SU-DHL-6 (cell line): ENCODE measurements around the gene IGSF6.

ENCODE experiments used
- H2AFZ ChIP-seq: fragments of 200-600 bp; sonication (generic); 2 replicates; pipeline ENCODE4 v1.6.1; 2014; ENCODE audit warnings: low read depth, mild to moderate bottlenecking, moderate library complexity, mixed read lengths, antibody characterized with exemption, low read length; ENCODE audit not compliant: severe bottlenecking
- H3F3A ChIP-seq: fragments of 200-600 bp; shearing (Covaris generic); 2 replicates; pipeline ENCODE4 v1.6.0; 2016; ENCODE audit warnings: antibody characterized with exemption, mild to moderate bottlenecking; ENCODE audit not compliant: insufficient read depth
- H3K27ac ChIP-seq: fragments of 200-600 bp; sonication (generic); 2 replicates; pipeline ENCODE4 v1.5.1; 2016; ENCODE audit warnings: low read depth, mild to moderate bottlenecking, low read length, moderate library complexity, mixed read lengths
- H3K27me3 ChIP-seq: fragments of 200-600 bp; sonication (generic), shearing (Covaris generic); 2 replicates; pipeline ENCODE4 v1.6.0; 2014; ENCODE audit warnings: mild to moderate bottlenecking, low read length
- H3K36me3 ChIP-seq: fragments of 200-600 bp; sonication (generic); 2 replicates; pipeline ENCODE4 v1.6.1; 2014; ENCODE audit warnings: mild to moderate bottlenecking, low read length, mixed read lengths
- H3K4me2 ChIP-seq: fragments of 300-600, 200-600 bp; shearing (Covaris generic), sonication (generic); 2 replicates; pipeline ENCODE4 v1.6.0; 2014; ENCODE audit warnings: low read length, low read depth, mild to moderate bottlenecking; ENCODE audit not compliant: poor library complexity, severe bottlenecking
- H3K4me3 ChIP-seq: fragments of 200-600 bp; sonication (generic); 2 replicates; pipeline ENCODE4 v1.5.1; 2014; ENCODE audit warnings: antibody characterized with exemption, low read length, mild to moderate bottlenecking, mixed read lengths; ENCODE audit not compliant: insufficient read depth, poor library complexity, severe bottlenecking
- H3K79me2 ChIP-seq: fragments of 200-600 bp; sonication (generic); 2 replicates; pipeline ENCODE4 v1.6.1; 2014; ENCODE audit warnings: mild to moderate bottlenecking, low read length, moderate library complexity; ENCODE audit not compliant: insufficient read depth
- H3K9ac ChIP-seq: fragments of 200-600 bp; sonication (generic); 2 replicates; pipeline ENCODE4 v1.7.0; 2014; ENCODE audit warnings: mild to moderate bottlenecking, low read length
- H3K9me2 ChIP-seq: fragments of 200-600 bp; sonication (generic); replicated peaks from 2 replicates; pipeline ENCODE4 v1.6.1; 2014; ENCODE audit warnings: low read length; ENCODE audit not compliant: insufficient read depth
- H3K9me3 ChIP-seq: fragments of 200-600 bp; sonication (generic); 2 replicates; pipeline ENCODE4 v1.6.1; 2014; ENCODE audit warnings: low read length, mixed read lengths; ENCODE audit not compliant: insufficient read depth
- H4K20me1 ChIP-seq: fragments of 200-600 bp; sonication (generic); 2 replicates; pipeline ENCODE4 v1.6.1; 2014; ENCODE audit warnings: low read depth, mild to moderate bottlenecking, antibody characterized with exemption, low read length, moderate library complexity, mixed read lengths
- CTCF ChIP-seq: fragments of 200-600 bp; sonication (generic); IDR thresholded peaks from one replicate; pipeline ENCODE4 v1.5.1; 2017; ENCODE audit warnings: antibody characterized with exemption, mild to moderate bottlenecking, low read length, moderate library complexity; ENCODE audit not compliant: insufficient read depth, poor library complexity, severe bottlenecking
- EZH2phosphoT487 ChIP-seq: fragments of 200-600 bp; sonication (generic), shearing (Covaris generic); conservative IDR thresholded peaks from 2 replicates; pipeline ENCODE4 v1.6.1; 2018; ENCODE audit warnings: mild to moderate bottlenecking, antibody characterized with exemption, low read length, moderate library complexity, mixed read lengths

IGSF6 gene

GRCh38 chr16:21652453-21652852 lies at the start of gene IGSF6:
TSS of gene IGSF6 (minus strand) at chr16:21652608. CDS start at chr16:21652598, 10 bp downstream.
- H2AFZ ChIP-seq = no peak within 1 kb of the TSS
- no peaks in the 10 kb centered on the region for H3K36me3 ChIP-seq
- no peak for TF ChIP-seq EZH2phosphoT487
- no peak for TF ChIP-seq CTCF
- no peaks in the 10 kb centered on the region for H3K27me3 ChIP-seq
- H3K4me3 ChIP-seq = no peak within 1 kb of the TSS
- H3K9ac ChIP-seq = no peak within 1 kb of the TSS
- no peaks in the 10 kb centered on the region for H3K79me2 ChIP-seq
- H3K9me2 ChIP-seq = no peaks in the 10 kb centered on the region
- H3F3A ChIP-seq = peaks cover 26% of the 10 kb centered on the region
- no peaks in the 10 kb centered on the region for H3K9me3 ChIP-seq
- no peak within 1 kb of the TSS for H3K4me2 ChIP-seq
- H3K27ac ChIP-seq = no peak within 1 kb of the TSS
- no peaks in the 10 kb centered on the region for H4K20me1 ChIP-seq

GRCh38 chr16:21701271-21701670 lies 48.9 kb upstream of the IGSF6 start:
- no peaks in the 10 kb centered on the region for H3K36me3 ChIP-seq
- H3K27me3 ChIP-seq = no peaks in the 10 kb centered on the region
- no peaks in the 10 kb centered on the region for H3K9me2 ChIP-seq
- H3K79me2 ChIP-seq = no peaks in the 10 kb centered on the region
- H3K4me2 ChIP-seq = no peak overlapping the region
- no peaks in the 10 kb centered on the region for H4K20me1 ChIP-seq
- H3F3A ChIP-seq = no peaks in the 10 kb centered on the region
- no peak overlapping the region for H3K27ac ChIP-seq
- H2AFZ ChIP-seq = no peak overlapping the region
- no peak overlapping the region for H3K9ac ChIP-seq
- no peaks in the 10 kb centered on the region for H3K9me3 ChIP-seq
- H3K4me3 ChIP-seq = no peak overlapping the region
- TF ChIP-seq EZH2phosphoT487 (no peak), CTCF (no peak)

- Histone ChIP-seq H3K9ac (no peak overlapping the region), H3K9me3 (no peaks in the 10 kb centered on the region), H3K4me2 (no peak overlapping the region), H3K79me2 (no peaks in the 10 kb centered on the region), H3K4me3 (no peak overlapping the region), H3K36me3 (no peaks in the 10 kb centered on the region), H3K27me3 (no peaks in the 10 kb centered on the region), H4K20me1 (no peaks in the 10 kb centered on the region), H3F3A (no peaks in the 10 kb centered on the region), H2AFZ (no peak overlapping the region), H3K27ac (no peak overlapping the region), H3K9me2 (no peaks in the 10 kb centered on the region)
- TF ChIP-seq EZH2phosphoT487 (no peak), CTCF (no peak)
These were observed 46.0 kb upstream of the IGSF6 start for GRCh38 chr16:21698169-21699032.
